Kidney epithelial cell (primary cell): ENCODE results near the gene ELF5. TPM values are rescaled to one million over a fixed set of nuclear protein-coding genes. Genes with fewer than 3 reads are reported as not detected.

Source experiments
- DNase-seq: peaks from one replicate; pipeline ENCODE4 v3.0.0-alpha.2; 2010; ENCODE audit warnings: low read depth
- H3K27me3 ChIP-seq: 2 replicates; pipeline ENCODE4 v1.6.0; 2011; ENCODE audit warnings: low read length; ENCODE audit not compliant: control insufficient read depth, insufficient read depth
- H3K36me3 ChIP-seq: 2 replicates; pipeline ENCODE4 v1.5.1; 2011; ENCODE audit warnings: low read length; ENCODE audit not compliant: control insufficient read depth, insufficient read depth
- H3K4me3 ChIP-seq: 2 replicates; pipeline ENCODE4 v1.5.1; 2011; ENCODE audit warnings: low read depth, mild to moderate bottlenecking, control low read depth, low read length
- total RNA-seq: library from RNA; depleted of rRNA; stranded (reverse); fragments of >200 nt; gene quantifications from 2 replicates; pipeline ENCODE4 v1.2.3, GENCODE V29; 2015
- TF ChIP-seq, protein P1 (sequence below): IDR thresholded peaks from 2 replicates; pipeline ENCODE4 v1.5.1; 2011; ENCODE audit warnings: mild to moderate bottlenecking, moderate library complexity, low read length, control low read depth, inconsistent platforms; ENCODE audit not compliant: insufficient read depth, poor library complexity, severe bottlenecking

The ELF5 gene
- total RNA-seq, 1 donor from 2014 or later: not detected

GRCh38 chr11:34495239-34495723 lies 18.3 kb downstream of the ELF5 start:
- no peaks in the 10 kb centered on the region for H3K27me3 ChIP-seq
- H3K4me3 ChIP-seq: no peak overlapping the region
- DNase-seq: no peak
- TF ChIP-seq, protein P1, sequence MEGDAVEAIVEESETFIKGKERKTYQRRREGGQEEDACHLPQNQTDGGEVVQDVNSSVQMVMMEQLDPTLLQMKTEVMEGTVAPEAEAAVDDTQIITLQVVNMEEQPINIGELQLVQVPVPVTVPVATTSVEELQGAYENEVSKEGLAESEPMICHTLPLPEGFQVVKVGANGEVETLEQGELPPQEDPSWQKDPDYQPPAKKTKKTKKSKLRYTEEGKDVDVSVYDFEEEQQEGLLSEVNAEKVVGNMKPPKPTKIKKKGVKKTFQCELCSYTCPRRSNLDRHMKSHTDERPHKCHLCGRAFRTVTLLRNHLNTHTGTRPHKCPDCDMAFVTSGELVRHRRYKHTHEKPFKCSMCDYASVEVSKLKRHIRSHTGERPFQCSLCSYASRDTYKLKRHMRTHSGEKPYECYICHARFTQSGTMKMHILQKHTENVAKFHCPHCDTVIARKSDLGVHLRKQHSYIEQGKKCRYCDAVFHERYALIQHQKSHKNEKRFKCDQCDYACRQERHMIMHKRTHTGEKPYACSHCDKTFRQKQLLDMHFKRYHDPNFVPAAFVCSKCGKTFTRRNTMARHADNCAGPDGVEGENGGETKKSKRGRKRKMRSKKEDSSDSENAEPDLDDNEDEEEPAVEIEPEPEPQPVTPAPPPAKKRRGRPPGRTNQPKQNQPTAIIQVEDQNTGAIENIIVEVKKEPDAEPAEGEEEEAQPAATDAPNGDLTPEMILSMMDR: no peak
- H3K36me3 ChIP-seq: no peaks in the 10 kb centered on the region

DNA sequence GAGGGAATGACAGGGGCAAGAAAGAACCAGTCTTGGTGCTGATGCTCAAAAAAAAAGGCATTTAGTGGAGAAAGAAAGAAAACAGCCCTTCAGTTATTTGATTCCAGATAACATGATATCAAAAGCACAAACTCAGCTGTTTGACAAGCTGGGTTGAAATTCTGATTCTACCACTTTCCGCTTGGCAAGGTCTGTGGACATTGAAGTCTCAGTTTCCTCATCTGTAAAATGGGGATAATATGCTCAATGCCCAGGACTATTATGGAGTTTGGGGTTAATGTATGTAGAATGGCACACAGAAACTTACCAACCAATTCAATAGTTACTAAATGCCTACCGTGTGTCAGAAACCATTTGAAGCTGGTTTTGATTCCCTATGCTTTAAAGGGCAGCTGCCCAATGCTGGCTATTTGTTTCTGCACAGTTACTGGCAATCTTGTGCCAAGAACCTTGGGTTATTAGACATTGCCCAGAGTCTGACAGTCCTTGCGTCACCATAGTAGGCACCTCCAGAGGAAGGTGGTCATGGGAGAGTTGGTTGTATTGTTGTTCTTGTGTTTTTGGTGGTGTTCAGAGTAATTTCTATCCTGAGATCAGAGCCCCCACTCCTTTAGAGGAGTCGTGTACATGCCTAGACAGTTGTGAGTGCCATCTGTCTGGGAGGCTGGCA lies 19.5 kb downstream of the ELF5 start:
- no peak overlapping the region for H3K4me3 ChIP-seq
- DNase-seq: no peak
- no peaks in the 10 kb centered on the region for H3K27me3 ChIP-seq
- TF ChIP-seq, protein P1: no peak
- H3K36me3 ChIP-seq: no peaks in the 10 kb centered on the region

GRCh38 chr11:34493468-34493867 lies 20.1 kb downstream of the ELF5 start:
- TF ChIP-seq, protein P1: no peak
- no peaks in the 10 kb centered on the region for H3K36me3 ChIP-seq
- H3K27me3 ChIP-seq: no peaks in the 10 kb centered on the region
- H3K4me3 ChIP-seq: no peak overlapping the region
- no peak for DNase-seq

DNA sequence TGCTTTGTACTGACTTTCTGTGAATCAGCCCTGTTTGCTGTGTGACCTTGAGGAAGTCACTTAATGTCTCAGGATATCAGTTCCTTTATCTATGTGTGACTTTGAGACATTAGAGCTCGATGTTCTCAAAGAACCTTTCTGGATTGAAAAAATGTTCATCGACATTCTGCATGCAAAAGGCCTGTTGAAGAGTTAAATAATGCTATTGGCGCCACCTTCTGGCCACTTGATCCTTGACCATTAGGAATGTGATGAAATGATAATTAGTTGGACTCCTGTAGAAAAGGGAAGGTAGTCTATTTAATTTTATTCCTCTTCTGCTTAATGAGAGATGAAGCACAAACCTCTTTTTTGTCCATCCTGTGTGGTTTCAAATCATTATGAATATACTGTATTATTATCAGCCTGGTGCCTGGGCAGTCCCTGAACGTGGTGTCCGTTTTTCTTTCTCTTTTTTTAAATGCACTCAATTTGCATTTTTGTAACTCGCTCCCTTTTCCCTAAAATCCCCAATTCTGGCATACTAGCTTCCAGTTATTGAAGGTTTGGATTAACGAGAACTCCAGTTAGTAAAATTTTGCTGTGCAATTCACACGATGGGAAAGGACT lies 20.7 kb downstream of the ELF5 start:
- TF ChIP-seq, protein P1: peak; percentile 66
- H3K4me3 ChIP-seq: no peak overlapping the region
- H3K36me3 ChIP-seq: no peaks in the 10 kb centered on the region
- DNase-seq: peak; percentile 23
- no peaks in the 10 kb centered on the region for H3K27me3 ChIP-seq

DNA sequence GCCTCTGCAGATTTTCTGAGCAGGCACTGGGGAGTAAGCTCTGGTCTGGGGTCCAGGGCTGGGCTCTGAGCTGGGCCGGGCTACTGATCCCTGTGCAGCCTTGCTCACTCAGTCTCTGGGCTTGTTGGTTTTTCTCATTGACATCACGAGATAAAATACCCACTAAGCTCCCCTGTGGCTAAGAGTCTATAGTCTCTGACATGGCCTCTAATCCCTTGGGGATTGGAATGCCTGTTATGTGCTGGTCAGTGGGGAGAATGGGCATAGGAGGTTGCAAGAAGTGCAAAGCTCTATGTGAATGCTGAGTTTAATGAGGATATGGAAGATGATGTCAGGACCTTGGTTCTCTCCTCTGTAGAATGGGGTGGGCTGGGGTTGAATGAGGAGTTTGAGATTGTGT lies 23.3 kb downstream of the ELF5 start:
- TF ChIP-seq, protein P1: no peak
- no peak for DNase-seq
- Histone ChIP-seq H3K36me3 (no peaks in the 10 kb centered on the region), H3K4me3 (no peak overlapping the region), H3K27me3 (no peaks in the 10 kb centered on the region)
